WTC11 (cell line): ENCODE data around the gene PCDHGC5. TPM values are rescaled to one million over a fixed set of nuclear protein-coding genes. Genes with fewer than 3 reads are reported as not detected.
A peak's percentile ranks its signal among the peaks of the same experiment; 100 is the strongest.

Source experiments
- ATAC-seq: fragments of 200-7000 bp; cut with Tn5 transposase; 2 replicates; pipeline ENCODE4 v1.10.0; 2021; ENCODE audit warnings: mild to moderate bottlenecking, moderate library complexity
- CTCF ChIA-PET: fragments of 300-600 bp; sonication (Branson Sonifier 250); formaldehyde crosslinking; loops from one replicate; lab custom pipeline; 2021; ENCODE audit warnings: antibody characterized with exemption; lab: Charles Lee
- POLR2A ChIA-PET: fragments of 350-600 bp; sonication (Branson Sonifier 250); formaldehyde crosslinking; loops from one replicate; lab custom pipeline; 2021; ENCODE audit warnings: antibody characterized with exemption; lab: Charles Lee
- DNase-seq: peaks from one replicate; pipeline ENCODE4 v3.0.0; 2021; ENCODE audit warnings: low spot score
- H3K27ac Mint-ChIP-seq: 2 replicates; pipeline ENCODE4 v1.8.0; 2021; ENCODE audit warnings: mixed read lengths
- H3K27me3 Mint-ChIP-seq: 2 replicates; pipeline ENCODE4 v1.8.0; 2021; ENCODE audit warnings: low read depth, mild to moderate bottlenecking, moderate library complexity, mixed read lengths
- H3K36me3 Mint-ChIP-seq: 2 replicates; pipeline ENCODE4 v1.8.0; 2021; ENCODE audit warnings: mixed read lengths
- H3K4me1 Mint-ChIP-seq: 2 replicates; pipeline ENCODE4 v1.8.0; 2022; ENCODE audit warnings: mixed read lengths
- H3K4me3 Mint-ChIP-seq: 2 replicates; pipeline ENCODE4 v1.8.0; 2021; ENCODE audit warnings: mild to moderate bottlenecking, moderate library complexity, mixed read lengths
- H3K9me3 Mint-ChIP-seq: 2 replicates; pipeline ENCODE4 v1.8.0; 2021; ENCODE audit warnings: mixed read lengths
- CREB1 ChIP-seq: sonication (generic); formaldehyde crosslinking; IDR thresholded peaks from 2 replicates; pipeline ENCODE4 v1.8.0; 2023; ENCODE audit warnings: mild to moderate bottlenecking, missing genetic modification reagents
- CREM ChIP-seq: sonication (generic); formaldehyde crosslinking; IDR thresholded peaks from 2 replicates; pipeline ENCODE4 v1.8.1; 2022; ENCODE audit warnings: mild to moderate bottlenecking, missing genetic modification reagents, moderate library complexity
- ESRRA ChIP-seq: sonication (generic); formaldehyde crosslinking; IDR thresholded peaks from 2 replicates; pipeline ENCODE4 v1.8.1; 2022; ENCODE audit warnings: mild to moderate bottlenecking, missing genetic modification reagents, borderline replicate concordance
- FOXK1 ChIP-seq: sonication (generic); formaldehyde crosslinking; IDR thresholded peaks from 2 replicates; pipeline ENCODE4 v1.8.0; 2022; ENCODE audit warnings: mild to moderate bottlenecking, moderate library complexity, missing genetic modification reagents
- FOXP1 ChIP-seq: sonication (generic); formaldehyde crosslinking; IDR thresholded peaks from 2 replicates; pipeline ENCODE4 v1.8.0; 2022; ENCODE audit warnings: missing genetic modification reagents, mild to moderate bottlenecking, moderate library complexity, borderline replicate concordance
- JAZF1 ChIP-seq: fragments of 250-450 bp; sonication (Bioruptor Pico); IDR thresholded peaks from 2 replicates; pipeline ENCODE4 v1.9.0; 2021; ENCODE audit warnings: moderate library complexity, mild to moderate bottlenecking, inconsistent platforms
- KAT7 ChIP-seq: sonication (generic); formaldehyde crosslinking; IDR thresholded peaks from 2 replicates; pipeline ENCODE4 v1.8.1; 2023; ENCODE audit warnings: missing genetic modification reagents, mild to moderate bottlenecking, borderline replicate concordance
- NFYB ChIP-seq: sonication (generic); formaldehyde crosslinking; conservative IDR thresholded peaks from 2 replicates; pipeline ENCODE4 v1.8.0; 2022; ENCODE audit warnings: low read depth, missing genetic modification reagents
- NR1H2 ChIP-seq: sonication (generic); formaldehyde crosslinking; IDR thresholded peaks from 2 replicates; pipeline ENCODE4 v1.9.0; 2021; ENCODE audit warnings: mild to moderate bottlenecking, moderate library complexity, missing genetic modification reagents
- PRRX2 ChIP-seq: fragments of 250-450 bp; sonication (Bioruptor Pico); IDR thresholded peaks from 2 replicates; pipeline ENCODE4 v1.8.0; 2021; ENCODE audit warnings: mild to moderate bottlenecking
- SMAD3 ChIP-seq: sonication (generic); formaldehyde crosslinking; IDR thresholded peaks from 2 replicates; pipeline ENCODE4 v1.8.0; 2022; ENCODE audit warnings: missing genetic modification reagents, mild to moderate bottlenecking, borderline replicate concordance
- TEAD4 ChIP-seq: sonication (generic); formaldehyde crosslinking; IDR thresholded peaks from 2 replicates; pipeline ENCODE4 v1.8.0; 2022; ENCODE audit warnings: mild to moderate bottlenecking, missing genetic modification reagents
- TP53 ChIP-seq: sonication (generic); formaldehyde crosslinking; IDR thresholded peaks from 2 replicates; pipeline ENCODE4 v1.8.1; 2023; ENCODE audit warnings: mild to moderate bottlenecking, missing genetic modification reagents
- ZNF121 ChIP-seq: sonication (generic); formaldehyde crosslinking; IDR thresholded peaks from 2 replicates; pipeline ENCODE4 v1.8.0; 2023; ENCODE audit warnings: missing genetic modification reagents
- total RNA-seq: library from RNA; stranded (reverse); gene quantifications from 3 replicates; pipeline ENCODE4 v1.2.3, GENCODE V29; 2021
- TF ChIP-seq, protein P1 (sequence below): sonication (generic); formaldehyde crosslinking; IDR thresholded peaks from 2 replicates; pipeline ENCODE4 v1.8.1; 2023; ENCODE audit warnings: mild to moderate bottlenecking, missing genetic modification reagents, borderline replicate concordance
- TF ChIP-seq, protein P2 (sequence below): sonication (generic); formaldehyde crosslinking; IDR thresholded peaks from 2 replicates; pipeline ENCODE4 v1.8.1; 2023; ENCODE audit warnings: mild to moderate bottlenecking, moderate library complexity, missing genetic modification reagents
- TF ChIP-seq, protein P3 (sequence below): fragments of 250-450 bp; sonication (Bioruptor Pico); IDR thresholded peaks from 2 replicates; pipeline ENCODE4 v1.9.0; 2021; ENCODE audit warnings: mild to moderate bottlenecking
- TF ChIP-seq, protein P4 (sequence below): fragments of 200-600 bp; IDR thresholded peaks from 2 replicates; pipeline ENCODE4 v1.8.0; 2022; ENCODE audit warnings: antibody characterized with exemption

Gene PCDHGC5
- total RNA-seq, 1 experiment from 2014 or later = 1.5 TPM

DNA sequence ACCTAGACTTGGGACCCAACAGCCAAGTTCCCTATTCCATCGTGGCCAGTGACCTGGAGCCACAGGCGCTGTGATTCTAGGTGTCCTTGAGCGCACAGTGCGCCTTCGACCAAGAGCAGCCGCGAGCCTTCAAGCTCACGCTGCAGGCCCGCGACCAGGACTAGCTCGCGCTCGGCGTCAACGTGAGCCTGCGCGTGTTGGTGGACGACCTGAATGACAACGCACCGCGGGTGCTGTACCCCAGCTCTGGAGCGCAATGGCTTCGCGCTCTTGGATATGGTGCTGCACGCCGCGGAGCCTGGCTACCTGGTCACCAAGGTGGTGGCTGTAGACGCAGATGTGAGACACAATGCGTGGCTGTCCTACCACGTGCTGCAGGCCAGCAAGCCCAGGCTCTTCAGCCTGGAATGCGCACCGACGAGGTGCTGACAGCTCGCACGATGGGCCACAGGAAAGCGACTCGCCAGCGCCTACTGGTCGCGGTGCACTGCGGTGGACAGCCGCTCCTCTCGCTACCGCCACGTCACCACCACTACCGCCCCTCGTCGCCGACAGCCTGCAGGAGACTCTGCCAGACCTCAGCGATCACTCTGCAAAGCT, 47.2 kb upstream of the PCDHGC5 start:
- H3K27me3 Mint-ChIP-seq = no peaks in the 10 kb centered on the region
- ChIA-PET POLR2A (no interaction called here), CTCF (interaction anchor here (1.2 to 3.0 kb wide), 4 partner anchors 11 to 219 kb away, joined by 3 to 13 read pairs (median 4); partner anchors contain the start of genes PCDHB14 and PCDHGA12)
- peaks cover 10% of the 10 kb centered on the region for H3K4me1 Mint-ChIP-seq
- ATAC-seq = no peak
- peaks cover 9% of the 10 kb centered on the region; the same call in 1 of the 2 replicates for H3K9me3 Mint-ChIP-seq
- H3K4me3 Mint-ChIP-seq = no peak overlapping the region
- peaks cover 15% of the 10 kb centered on the region; the same call in 1 of the 2 replicates for H3K36me3 Mint-ChIP-seq
- no peak for DNase-seq
- no peak for TF ChIP-seq TP53
- TF ChIP-seq, protein P1, sequence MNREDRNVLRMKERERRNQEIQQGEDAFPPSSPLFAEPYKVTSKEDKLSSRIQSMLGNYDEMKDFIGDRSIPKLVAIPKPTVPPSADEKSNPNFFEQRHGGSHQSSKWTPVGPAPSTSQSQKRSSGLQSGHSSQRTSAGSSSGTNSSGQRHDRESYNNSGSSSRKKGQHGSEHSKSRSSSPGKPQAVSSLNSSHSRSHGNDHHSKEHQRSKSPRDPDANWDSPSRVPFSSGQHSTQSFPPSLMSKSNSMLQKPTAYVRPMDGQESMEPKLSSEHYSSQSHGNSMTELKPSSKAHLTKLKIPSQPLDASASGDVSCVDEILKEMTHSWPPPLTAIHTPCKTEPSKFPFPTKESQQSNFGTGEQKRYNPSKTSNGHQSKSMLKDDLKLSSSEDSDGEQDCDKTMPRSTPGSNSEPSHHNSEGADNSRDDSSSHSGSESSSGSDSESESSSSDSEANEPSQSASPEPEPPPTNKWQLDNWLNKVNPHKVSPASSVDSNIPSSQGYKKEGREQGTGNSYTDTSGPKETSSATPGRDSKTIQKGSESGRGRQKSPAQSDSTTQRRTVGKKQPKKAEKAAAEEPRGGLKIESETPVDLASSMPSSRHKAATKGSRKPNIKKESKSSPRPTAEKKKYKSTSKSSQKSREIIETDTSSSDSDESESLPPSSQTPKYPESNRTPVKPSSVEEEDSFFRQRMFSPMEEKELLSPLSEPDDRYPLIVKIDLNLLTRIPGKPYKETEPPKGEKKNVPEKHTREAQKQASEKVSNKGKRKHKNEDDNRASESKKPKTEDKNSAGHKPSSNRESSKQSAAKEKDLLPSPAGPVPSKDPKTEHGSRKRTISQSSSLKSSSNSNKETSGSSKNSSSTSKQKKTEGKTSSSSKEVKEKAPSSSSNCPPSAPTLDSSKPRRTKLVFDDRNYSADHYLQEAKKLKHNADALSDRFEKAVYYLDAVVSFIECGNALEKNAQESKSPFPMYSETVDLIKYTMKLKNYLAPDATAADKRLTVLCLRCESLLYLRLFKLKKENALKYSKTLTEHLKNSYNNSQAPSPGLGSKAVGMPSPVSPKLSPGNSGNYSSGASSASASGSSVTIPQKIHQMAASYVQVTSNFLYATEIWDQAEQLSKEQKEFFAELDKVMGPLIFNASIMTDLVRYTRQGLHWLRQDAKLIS (CRISPR knock-in tag) = no peak
- no peak for TF ChIP-seq KAT7 (CRISPR knock-in tag)
- TF ChIP-seq NR1H2 (CRISPR knock-in tag) = no peak
- TF ChIP-seq, protein P2, sequence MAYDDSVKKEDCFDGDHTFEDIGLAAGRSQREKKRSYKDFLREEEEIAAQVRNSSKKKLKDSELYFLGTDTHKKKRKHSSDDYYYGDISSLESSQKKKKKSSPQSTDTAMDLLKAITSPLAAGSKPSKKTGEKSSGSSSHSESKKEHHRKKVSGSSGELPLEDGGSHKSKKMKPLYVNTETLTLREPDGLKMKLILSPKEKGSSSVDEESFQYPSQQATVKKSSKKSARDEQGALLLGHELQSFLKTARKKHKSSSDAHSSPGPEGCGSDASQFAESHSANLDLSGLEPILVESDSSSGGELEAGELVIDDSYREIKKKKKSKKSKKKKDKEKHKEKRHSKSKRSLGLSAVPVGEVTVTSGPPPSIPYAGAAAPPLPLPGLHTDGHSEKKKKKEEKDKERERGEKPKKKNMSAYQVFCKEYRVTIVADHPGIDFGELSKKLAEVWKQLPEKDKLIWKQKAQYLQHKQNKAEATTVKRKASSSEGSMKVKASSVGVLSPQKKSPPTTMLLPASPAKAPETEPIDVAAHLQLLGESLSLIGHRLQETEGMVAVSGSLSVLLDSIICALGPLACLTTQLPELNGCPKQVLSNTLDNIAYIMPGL (CRISPR knock-in tag) = no peak
- TF ChIP-seq NFYB = no peak
- TF ChIP-seq, protein P3, sequence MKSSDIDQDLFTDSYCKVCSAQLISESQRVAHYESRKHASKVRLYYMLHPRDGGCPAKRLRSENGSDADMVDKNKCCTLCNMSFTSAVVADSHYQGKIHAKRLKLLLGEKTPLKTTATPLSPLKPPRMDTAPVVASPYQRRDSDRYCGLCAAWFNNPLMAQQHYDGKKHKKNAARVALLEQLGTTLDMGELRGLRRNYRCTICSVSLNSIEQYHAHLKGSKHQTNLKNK (CRISPR knock-in tag) = no peak
- H3K27ac Mint-ChIP-seq = no peak overlapping the region

DNA sequence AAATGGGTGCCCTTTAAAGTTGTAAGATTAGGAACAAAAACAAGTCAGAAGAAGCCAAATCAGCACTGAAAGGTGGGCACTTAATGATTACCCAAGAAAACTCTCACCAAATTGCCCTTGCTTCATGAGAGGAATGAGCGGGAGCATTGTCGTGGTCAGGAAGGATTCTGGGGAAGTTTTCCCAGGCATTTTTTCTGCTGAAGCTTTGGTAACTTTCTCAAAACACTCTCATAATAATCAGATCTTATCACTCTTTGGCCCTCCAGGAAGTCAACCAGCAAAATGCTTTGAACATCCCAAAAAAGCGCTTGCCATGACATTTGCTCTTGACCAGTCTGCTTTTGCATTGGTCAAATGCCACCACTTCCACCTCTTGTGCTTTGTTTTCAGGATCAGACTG, 23.5 kb upstream of the PCDHGC5 start:
- no peaks in the 10 kb centered on the region for H3K27me3 Mint-ChIP-seq
- ATAC-seq = no peak
- ChIA-PET POLR2A (no interaction called here), CTCF (interaction anchor here (1.5 to 3.7 kb wide), 4 partner anchors 11 to 48 kb away, joined by 5 to 26 read pairs (median 10); partner anchors contain the start of genes PCDHGB7 and PCDHGC3)
- H3K36me3 Mint-ChIP-seq = 0 out of 2 replicates have a peak, but pooled peaks cover 4% of the 10 kb centered on the region
- no peak overlapping the region for H3K4me3 Mint-ChIP-seq
- no peak for TF ChIP-seq JAZF1 (CRISPR knock-in tag)
- TF ChIP-seq CREM (CRISPR knock-in tag) = no peak
- no peak for TF ChIP-seq FOXP1 (CRISPR knock-in tag)
- no peak for TF ChIP-seq FOXK1 (CRISPR knock-in tag)
- no peak for TF ChIP-seq PRRX2
- TF ChIP-seq SMAD3 (CRISPR knock-in tag) = no peak
- TF ChIP-seq NR1H2 (CRISPR knock-in tag) = no peak
- no peak for TF ChIP-seq ESRRA (CRISPR knock-in tag)
- TF ChIP-seq CREB1 (CRISPR knock-in tag) = no peak
- TF ChIP-seq ZNF121 = no peak
- TF ChIP-seq TEAD4 (CRISPR knock-in tag) = no peak
- TF ChIP-seq, protein P4, sequence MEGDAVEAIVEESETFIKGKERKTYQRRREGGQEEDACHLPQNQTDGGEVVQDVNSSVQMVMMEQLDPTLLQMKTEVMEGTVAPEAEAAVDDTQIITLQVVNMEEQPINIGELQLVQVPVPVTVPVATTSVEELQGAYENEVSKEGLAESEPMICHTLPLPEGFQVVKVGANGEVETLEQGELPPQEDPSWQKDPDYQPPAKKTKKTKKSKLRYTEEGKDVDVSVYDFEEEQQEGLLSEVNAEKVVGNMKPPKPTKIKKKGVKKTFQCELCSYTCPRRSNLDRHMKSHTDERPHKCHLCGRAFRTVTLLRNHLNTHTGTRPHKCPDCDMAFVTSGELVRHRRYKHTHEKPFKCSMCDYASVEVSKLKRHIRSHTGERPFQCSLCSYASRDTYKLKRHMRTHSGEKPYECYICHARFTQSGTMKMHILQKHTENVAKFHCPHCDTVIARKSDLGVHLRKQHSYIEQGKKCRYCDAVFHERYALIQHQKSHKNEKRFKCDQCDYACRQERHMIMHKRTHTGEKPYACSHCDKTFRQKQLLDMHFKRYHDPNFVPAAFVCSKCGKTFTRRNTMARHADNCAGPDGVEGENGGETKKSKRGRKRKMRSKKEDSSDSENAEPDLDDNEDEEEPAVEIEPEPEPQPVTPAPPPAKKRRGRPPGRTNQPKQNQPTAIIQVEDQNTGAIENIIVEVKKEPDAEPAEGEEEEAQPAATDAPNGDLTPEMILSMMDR = no peak
- TF ChIP-seq, all 79 proteins: peak for 0
- no peaks in the 10 kb centered on the region for H3K4me1 Mint-ChIP-seq
- peak overlapping the region; percentile 17; the same call in 1 of the 2 replicates for H3K27ac Mint-ChIP-seq
- no peak for DNase-seq
- H3K9me3 Mint-ChIP-seq = no peaks in the 10 kb centered on the region
